ENCODE data around the gene SLC2A11.

SLC2A11 gene

DNA sequence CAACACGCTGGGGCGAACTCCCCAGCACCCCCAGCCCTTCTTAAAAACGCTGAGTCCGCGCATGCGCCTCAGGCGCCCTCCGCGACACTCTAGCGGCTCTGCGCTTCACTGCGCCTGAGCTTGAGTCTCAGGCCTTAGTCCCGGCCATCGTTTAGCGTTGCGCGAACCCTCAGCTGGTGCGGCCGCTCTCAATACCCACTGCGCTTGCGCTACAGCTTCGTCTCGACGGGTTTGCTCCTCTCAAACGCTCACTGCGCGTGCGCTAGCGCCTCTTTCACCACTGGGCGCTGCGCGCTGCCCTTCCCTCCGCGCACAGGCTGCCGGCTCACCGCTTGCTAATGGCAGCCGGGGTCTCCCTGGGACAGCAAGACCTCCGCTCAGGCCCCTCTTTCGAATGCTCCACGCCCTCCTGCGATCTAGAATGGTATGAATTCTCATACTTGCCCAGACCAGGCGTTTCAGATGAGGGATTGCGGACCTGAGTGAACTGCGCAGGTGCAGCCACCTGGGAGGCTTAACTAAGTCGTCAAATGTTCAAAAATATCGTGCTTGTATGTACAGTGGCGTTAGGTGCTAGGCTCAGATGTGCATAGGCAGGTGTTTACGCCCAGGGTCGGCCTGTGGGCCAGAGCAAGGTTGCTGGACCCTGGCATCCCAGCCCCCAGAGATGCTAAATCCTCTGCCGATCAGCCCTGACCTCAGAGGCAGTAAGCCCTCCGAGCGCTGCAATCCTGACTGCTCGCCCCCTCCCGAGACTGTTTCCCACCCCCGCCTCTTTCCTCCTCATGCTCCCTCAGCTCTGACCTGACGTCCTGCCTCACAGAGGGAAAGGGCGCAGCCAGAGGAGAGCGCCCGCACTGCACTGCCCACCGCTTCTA lies at the start of gene SLC2A11:
Gene SLC2A11 (plus strand): TSS at position 270 of the 878 bp plus-strand sequence. CDS start 125 bp downstream, at position 395.
- peak within 1 kb of the TSS; percentile 72 for H3K4me3 ChIP-seq (ENCODE audit: control insufficient read depth, low read depth, low read length)
- DNase-seq (ENCODE audit: low read depth) = peak; percentile 96
- peak; percentile 22 for TF ChIP-seq CTCF (conservative IDR thresholded peaks at IDR 0.05; ENCODE audit: control insufficient read depth, insufficient read depth, low read depth, low read length)

DNA sequence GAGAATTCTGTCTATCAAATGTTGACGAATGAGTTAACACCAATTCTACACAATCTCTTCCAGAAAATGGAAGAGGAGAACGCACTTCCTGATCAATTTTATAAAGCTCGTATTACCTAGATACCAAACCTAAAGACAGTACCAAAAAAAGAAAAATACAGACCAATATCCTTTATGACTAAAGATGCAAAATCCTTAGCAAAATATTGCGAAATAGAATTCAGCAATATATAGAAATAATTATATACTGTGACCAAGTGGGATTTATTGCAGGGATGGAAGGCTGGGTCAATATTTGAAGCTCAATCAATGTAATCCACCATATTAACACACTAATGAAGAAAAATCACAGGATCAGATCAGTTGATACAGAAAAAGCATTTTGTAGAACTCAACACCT lies 45.3 kb upstream of the SLC2A11 start:
- TF ChIP-seq CTCF (conservative IDR thresholded peaks at IDR 0.05; ENCODE audit: control insufficient read depth, insufficient read depth, low read depth, low read length) = no peak
- DNase-seq (ENCODE audit: low read depth) = no peak
- H3K4me3 ChIP-seq (ENCODE audit: control insufficient read depth, low read depth, low read length) = no peak overlapping the region

GRCh38 chr22:23815541-23816155 lies 42.0 kb upstream of the SLC2A11 start:
- TF ChIP-seq CTCF (conservative IDR thresholded peaks at IDR 0.05; ENCODE audit: control insufficient read depth, insufficient read depth, low read depth, low read length) = no peak
- no peak for DNase-seq (ENCODE audit: low read depth)

GRCh38 chr22:23816156-23816976 lies 41.3 kb upstream of the SLC2A11 start:
- no peak for TF ChIP-seq CTCF (conservative IDR thresholded peaks at IDR 0.05; ENCODE audit: control insufficient read depth, insufficient read depth, low read depth, low read length)
- no peak overlapping the region for H3K4me3 ChIP-seq (ENCODE audit: control insufficient read depth, low read depth, low read length)
- DNase-seq (ENCODE audit: low read depth) = no peak

More at GRCh38 chr22:23815541-23816155, 42.0 kb upstream of the SLC2A11 start:
- no peak overlapping the region for H3K4me3 ChIP-seq (ENCODE audit: control insufficient read depth, low read depth, low read length)

DNA sequence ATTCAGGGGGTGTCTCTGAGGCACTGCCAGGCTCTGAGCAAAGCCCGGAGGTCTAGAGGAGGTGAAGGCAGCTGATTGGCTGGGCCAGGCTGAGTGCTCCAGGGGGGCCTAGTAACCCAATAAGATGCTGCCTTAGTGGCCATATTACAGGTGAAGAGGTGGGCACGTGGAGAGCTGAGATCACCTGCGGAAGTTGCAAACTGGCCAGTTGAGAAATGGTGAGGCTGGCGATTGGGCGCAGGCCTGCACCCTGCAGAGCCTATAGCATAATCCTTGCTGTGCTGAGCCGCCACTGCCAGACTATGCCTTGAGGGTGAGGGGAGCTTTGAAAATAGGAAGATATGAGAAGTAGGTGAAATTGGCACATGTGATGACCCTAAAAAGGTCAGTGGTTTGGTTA lies 40.5 kb upstream of the SLC2A11 start:
- no peak overlapping the region for H3K4me3 ChIP-seq (ENCODE audit: control insufficient read depth, low read depth, low read length)
- no peak for DNase-seq (ENCODE audit: low read depth)
- TF ChIP-seq CTCF (conservative IDR thresholded peaks at IDR 0.05; ENCODE audit: control insufficient read depth, insufficient read depth, low read depth, low read length) = no peak

GRCh38 chr22:23818541-23818940 lies 39.1 kb upstream of the SLC2A11 start:
- DNase-seq (ENCODE audit: low read depth) = no peak
- no peak overlapping the region for H3K4me3 ChIP-seq (ENCODE audit: control insufficient read depth, low read depth, low read length)
- TF ChIP-seq CTCF (conservative IDR thresholded peaks at IDR 0.05; ENCODE audit: control insufficient read depth, insufficient read depth, low read depth, low read length) = no peak
